ENCODE measurements around the gene TMEM255B.
A peak's percentile ranks its signal among the peaks of the same experiment; 100 is the strongest.

Gene TMEM255B

GRCh38 chr13:113853518-113854237 lies 94.7 kb downstream of the TMEM255B start:
- DNase-seq, result no peak

- DNase-seq, result no peak
These were observed 95.4 kb downstream of the TMEM255B start for GRCh38 chr13:113854238-113855011.

GRCh38 chr13:113855012-113855921 lies 96.2 kb downstream of the TMEM255B start:
- DNase-seq, result no peak

GRCh38 chr13:113855931-113856715 lies 97.1 kb downstream of the TMEM255B start:
- no peak for DNase-seq

- DNase-seq, result no peak
These were observed 97.7 kb downstream of the TMEM255B start for GRCh38 chr13:113856716-113857065.

- DNase-seq, result no peak
These were observed 98.6 kb downstream of the TMEM255B start for GRCh38 chr13:113857531-113858195.

GRCh38 chr13:113859311-113860050 lies 100.5 kb downstream of the TMEM255B start:
- DNase-seq, result no peak

GRCh38 chr13:113860051-113860664 lies 101.1 kb downstream of the TMEM255B start:
- no peak for DNase-seq

GRCh38 chr13:113860665-113861432 lies 101.8 kb downstream of the TMEM255B start:
- no peak for DNase-seq

GRCh38 chr13:113861433-113862030 lies 102.5 kb downstream of the TMEM255B start:
- DNase-seq, result no peak

GRCh38 chr13:113862191-113862930 lies 103.3 kb downstream of the TMEM255B start:
- no peak for DNase-seq

- peak; percentile 37 for DNase-seq
These were observed 104.0 kb downstream of the TMEM255B start for GRCh38 chr13:113862931-113863523.

- DNase-seq, result peak; percentile 43
These were observed 104.7 kb downstream of the TMEM255B start, which contains the start of gene GAS6 for GRCh38 chr13:113863524-113864272. TSS of gene GAS6 (minus strand) at chr13:113864076. CDS start at chr13:113863920, 156 bp downstream.

GRCh38 chr13:113864273-113864890 lies 105.4 kb downstream of the TMEM255B start:
- DNase-seq, result no peak

- DNase-seq, result no peak
These were observed 106.4 kb downstream of the TMEM255B start for GRCh38 chr13:113865427-113865826.

Measured in stimulated activated CD4-positive, alpha-beta T cell treated with anti-CD3 and anti-CD28 coated beads, Interleukin-15, amount 100 ng/mL, for 24 hours (primary cell).